Head of caudate nucleus (tissue), 42 donors: ENCODE measurements around the gene SIL1.
"Not testable (repeated sequence)": the region's sequence is repeated elsewhere in the genome, so short reads cannot be mapped to it uniquely, and the experiment has no call there.

Experiments used
- DNase-seq, 42 donors: peaks; one replicate each; pipeline versions ENCODE4 v3.0.0 to v3.0.0-alpha.2; 2020 to 2021; ENCODE audit warnings: mixed read lengths in 7 of 42
- intact Hi-C: fragments of 100-400 bp; cut with DNase I; formaldehyde crosslinking; loops from one replicate; pipeline ENCODE4 v1.15.0; 2022

The SIL1 gene

DNA sequence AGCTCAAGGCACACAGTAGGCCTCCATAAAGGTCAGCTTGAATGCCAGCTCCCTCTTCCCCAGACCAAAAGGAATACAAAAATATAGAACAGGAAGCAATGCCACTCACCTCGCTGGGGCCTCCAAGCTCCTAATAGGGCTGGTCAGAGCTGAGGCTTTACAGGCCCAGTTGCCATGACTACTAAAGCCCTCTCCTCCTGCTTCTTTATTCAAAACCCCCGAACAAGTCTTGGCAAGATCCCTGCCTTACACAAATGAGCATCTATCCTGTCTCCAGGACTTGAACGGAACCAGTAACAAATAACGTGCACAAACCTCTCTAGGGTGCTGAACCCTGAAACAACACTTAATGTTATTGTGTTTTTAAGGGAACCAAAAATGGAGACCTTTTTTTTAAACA, 136.3 kb downstream of the SIL1 start:
- intact Hi-C loops = no loop called here

DNA sequence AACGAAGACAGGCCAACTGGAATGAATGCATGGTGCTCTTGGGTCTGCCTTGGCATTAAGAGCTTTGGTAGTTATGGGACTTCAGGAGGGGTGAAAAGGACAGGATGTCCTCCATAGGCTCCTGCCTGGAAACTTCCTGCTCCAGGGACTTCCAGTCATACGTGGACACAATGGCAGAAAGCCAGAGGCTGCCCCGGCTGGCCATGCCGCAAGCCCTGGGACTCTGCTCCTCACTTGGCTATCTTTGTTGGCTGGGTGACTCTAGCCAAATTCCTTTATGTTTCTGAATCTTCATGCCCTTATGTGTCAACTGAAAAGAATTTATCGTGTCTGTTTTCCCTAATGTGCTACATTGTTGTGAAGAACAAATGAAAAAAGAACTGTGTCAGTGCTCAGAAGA, 136.9 kb downstream of the SIL1 start:
- intact Hi-C loops = no loop called here
- peak in 6 of 42 donors; percentile 10 to 55 (median 22) for DNase-seq

More for the DNA sequence above, 136.3 kb downstream of the SIL1 start:
- DNase-seq = peak in 11 of 42 donors; percentile 14 to 54 (median 18)

DNA sequence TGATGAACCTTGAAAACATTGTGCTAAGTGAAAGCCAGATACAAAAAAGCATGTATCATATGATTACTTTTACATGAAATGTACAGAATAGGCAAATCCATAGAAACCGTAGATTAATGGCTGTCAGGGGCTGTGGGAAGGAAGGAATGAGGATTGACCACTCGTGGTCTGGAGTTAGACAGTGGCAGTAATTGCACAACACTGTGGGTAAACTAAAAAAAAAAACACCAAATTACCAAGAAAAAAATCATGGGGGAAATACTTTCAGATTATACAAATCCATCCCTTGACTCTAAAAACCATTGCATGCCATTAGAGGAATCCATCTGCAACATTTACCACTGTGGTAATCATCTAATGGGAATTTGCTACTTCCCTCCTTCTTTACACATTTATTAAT, 140.0 kb downstream of the SIL1 start:
- intact Hi-C loops = no loop called here
- DNase-seq = no peak

DNA sequence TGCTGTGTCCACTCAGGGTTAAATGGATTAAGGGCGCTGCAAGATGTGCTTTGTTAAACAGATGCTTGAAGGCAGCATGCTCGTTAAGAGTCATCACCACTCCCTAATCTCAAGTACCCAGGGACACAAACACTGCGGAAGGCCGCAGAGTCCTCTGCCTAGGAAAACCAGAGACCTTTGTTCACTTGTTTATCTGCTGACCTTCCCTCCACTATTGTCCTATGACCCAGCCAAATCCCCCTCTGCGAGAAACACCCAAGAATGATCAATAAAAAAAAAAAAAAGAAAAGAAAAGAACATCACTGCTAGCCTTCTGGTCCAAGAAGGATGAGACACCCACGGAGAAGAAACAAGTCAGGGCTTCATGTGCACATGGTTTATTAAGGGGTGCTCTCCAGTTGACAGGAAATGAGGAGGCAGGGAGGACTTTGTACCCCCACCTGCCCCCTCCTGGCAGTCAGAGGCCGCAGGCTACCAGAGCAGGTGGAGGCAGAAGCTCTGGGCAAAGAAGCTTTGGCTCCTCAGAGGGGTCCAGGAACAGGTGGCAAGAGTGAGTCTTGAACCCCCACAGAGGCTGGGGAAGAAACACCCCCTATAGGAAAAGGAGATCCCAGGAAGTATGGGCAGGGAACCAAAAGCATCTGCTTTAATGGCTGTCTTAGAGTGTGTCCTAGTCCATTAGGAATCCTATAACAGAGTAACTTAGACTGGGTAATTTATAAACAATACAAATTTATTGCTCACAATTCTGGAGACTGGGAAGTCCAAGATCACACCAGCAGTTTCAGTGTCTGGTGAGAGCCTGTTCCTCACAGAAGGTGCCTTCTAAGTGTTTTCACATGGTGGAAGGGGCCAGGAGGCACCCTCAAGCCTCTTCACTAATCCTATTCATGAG, 140.9 kb downstream of the SIL1 start:
- DNase-seq, intact Hi-C loops: not testable (repeated sequence)

DNA sequence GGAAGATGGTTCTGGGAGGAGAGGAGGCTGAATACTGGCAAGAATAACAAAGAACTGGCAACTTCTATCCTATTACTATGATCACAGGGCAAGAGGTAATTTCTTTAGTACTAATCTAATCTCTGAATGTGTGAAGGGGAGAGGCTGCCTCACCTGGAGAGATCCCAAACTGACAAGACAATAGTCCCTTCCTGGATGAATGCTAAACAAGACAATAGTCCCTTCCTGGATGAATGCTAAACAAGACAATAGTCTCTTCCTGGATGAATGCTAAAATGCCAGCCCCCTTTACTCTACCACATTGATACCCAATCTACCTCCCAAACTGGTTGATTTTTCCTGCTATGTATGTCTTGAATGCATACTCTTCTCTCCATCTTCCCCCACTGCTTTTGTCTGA, 145.2 kb downstream of the SIL1 start:
- intact Hi-C loops = no loop called here
- no peak for DNase-seq

DNA sequence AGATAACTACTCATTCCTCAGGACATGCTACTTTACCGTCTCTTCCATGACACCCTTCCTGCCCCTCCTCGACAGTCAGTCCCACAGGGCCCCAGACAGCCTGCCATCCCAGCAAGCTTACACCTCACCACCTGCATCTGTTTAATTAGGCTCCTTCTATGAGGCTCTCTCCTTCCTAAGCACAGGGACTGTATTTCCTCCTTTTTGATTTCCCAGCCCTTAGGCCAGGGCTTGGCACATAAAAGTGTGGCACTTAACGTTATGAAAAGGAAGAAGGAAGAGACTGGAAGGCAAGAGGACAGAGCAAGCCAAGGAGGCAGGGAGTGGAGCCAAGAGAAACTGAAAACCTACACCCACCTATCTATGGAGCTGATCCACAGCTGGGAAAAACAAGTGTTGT, 146.8 kb downstream of the SIL1 start:
- DNase-seq = no peak
- intact Hi-C loops = no loop called here

DNA sequence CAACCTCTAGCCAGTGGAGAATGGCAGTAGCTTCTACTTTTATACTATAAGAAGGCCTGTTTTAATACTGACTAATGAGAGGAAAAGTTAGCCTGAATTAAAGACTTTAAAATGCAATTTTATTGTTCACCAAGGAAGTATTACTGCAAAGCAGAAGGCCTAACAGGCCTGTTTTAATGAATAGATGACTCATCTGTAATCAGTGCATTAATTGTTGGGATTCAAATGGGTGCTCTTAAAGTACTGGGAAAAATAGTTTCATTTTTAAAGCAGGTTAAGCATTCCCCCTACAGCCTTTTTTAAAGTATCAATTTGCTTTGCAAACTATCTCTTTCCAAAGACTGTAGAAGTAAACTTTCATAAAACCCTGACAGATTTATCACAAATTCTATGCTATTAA, 147.7 kb downstream of the SIL1 start:
- intact Hi-C loops = no loop called here
- no peak for DNase-seq

DNA sequence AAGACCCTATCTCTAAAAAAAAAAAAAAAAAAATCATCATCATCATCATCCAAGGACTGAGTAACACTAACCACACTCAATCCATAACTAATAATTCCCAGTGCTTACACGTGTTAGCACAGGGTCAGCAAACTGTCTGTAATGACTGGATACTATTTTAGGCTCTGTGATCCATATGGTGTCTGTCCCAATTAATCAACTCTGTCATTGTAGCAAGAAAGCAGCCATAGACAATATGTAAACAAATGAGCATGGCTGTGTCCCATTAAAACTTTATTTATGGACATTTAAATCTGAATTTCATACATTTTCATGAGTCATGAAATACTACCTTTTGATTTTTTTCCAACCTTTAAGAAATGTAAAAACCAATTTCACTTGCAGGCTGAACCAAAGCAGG, 148.4 kb downstream of the SIL1 start:
- intact Hi-C loops = no loop called here
- no peak for DNase-seq

DNA sequence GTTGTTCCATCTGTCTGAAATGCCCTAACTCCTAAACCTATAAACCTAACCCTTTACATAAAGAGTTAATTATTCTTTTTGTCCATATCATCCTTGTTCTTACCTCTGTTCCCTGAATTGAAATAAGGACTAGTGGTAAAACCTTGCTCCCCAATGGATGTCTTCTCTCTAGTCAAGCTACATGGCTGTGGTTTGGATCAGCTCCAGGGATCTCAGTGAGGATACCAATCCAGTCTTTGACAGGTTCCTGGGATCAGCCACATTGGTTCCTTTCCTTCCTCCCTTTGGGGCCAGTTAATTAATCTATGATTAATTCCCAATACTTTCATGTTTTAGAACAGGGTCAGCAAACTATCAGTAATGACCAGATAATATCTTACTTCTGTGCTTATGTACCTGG, 151.6 kb downstream of the SIL1 start:
- DNase-seq = no peak
- intact Hi-C loops = no loop called here

DNA sequence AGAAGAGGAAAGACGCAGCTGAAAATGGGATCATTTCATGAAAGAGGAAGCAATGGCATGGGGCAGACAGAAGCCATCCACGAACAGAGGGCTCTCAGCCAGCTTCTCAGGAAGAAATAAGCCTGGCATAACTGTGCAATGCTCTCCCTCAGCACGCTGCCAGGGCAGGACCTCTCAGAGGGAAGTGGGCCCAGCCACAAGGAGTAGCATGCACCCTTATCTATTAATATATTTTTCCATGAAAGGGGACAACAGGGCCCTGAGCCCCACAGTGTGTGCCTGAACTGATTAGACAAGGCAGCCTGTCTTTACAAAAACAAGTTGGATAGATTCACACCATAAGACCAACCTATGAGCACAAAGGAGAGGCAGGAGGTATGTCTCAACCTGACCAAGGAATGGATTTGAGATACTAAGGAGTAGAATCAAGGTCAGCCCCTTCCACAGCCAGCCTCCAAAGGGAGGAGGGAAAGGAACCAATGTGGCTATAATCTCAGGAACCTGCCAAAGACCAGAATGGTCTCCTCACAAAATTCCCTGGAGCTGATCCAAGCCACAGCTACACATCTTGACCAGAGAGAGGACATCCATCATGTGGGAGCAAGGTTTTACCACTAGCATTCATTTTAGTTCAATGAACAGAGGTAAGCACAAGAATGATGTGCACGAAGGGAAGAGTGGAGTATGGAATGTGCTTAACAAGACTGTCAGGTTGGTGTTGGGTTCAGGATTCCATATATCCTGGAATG, 154.8 kb downstream of the SIL1 start:
- peak in 1 of 42 donors; percentile 12 for DNase-seq
- intact Hi-C loops = no loop called here

DNA sequence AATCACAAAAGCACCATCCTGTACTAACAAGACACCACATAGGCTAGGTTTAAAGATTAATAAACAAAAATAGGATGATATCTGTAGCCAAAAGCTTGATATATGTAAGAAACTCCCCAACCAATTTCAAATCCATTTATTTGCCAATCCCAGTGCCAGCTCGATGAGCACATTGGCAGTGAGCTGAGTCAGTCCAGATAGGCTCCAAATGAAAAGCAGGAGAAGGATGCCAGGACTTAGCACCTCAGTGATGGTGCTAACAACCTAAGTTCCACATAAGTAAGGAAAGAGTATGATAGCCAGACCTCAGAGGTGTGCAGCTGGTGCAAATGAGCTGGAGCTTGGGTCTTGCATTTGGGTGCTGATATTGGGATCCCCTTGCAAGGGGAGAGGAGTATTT, 158.1 kb downstream of the SIL1 start:
- no peak for DNase-seq
- intact Hi-C loops = no loop called here

DNA sequence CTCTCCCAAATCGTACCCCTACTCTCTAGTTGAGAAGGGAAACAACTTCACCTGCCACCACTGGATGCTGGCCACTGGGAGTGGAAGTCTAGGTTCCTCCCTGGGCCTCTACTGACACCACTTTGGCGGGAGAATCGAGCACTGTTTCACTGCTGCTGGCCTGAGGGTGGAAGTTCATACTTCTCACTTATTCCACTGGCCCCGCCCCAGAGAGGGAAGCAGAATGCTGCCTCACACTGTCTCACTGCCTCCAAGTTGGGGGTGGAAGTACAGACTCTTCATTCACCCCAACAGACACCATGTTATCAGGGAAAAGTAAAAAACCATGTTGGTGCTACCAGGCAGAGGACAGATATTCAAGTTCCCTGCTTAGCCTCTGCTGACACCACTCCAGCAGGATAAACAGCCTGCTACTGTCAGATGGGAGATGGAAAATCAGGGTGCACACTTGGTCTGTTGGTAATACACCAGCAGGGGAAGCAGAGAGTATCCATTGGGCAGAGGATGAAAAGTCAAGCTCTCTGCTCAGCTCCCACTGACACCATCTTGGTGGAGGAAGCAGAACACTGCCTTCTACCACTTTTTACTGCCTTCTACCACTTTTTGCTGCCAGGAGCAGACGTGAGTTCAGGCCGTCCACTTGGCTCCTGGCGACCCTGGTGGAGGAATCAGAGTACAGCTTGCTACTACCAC, 159.4 kb downstream of the SIL1 start:
- DNase-seq = no peak
- intact Hi-C loops = no loop called here

DNA sequence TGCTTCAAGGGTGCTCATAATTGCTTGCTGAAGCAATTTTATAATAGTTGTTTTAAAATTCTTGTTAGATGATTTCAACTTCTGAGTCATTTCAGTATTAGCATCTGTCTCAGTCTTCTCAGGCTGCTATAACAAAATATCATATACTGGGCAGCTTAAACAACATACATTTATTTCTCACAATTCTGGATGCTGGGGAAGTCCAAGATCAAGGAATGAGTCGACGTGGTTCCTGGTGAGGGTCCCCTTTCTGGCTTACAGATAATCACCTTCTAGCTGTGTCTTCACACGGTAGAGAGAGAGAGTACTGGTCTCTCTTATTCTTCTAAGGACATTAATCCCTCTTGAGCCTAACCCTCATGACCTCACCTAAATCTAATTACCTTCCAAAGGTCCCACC, 160.4 kb downstream of the SIL1 start:
- intact Hi-C loops = no loop called here

DNA sequence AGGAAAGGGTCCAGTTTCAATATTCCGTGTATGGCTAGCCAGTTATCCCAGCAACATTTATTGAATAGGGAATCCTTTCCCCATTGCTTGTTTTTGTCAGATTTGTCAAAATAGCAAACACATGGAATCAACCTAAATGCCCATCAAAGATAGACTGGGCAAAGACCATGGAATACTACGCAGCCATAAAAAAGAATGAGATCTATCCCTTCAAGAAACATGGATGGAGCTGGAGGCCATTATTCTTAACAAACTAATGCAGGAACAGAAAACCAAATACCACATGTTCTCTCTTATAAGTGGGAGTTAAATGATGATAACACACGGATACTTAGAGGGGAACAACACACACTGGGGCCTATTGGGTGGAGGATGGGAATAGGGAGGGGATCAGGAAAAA, 161.8 kb downstream of the SIL1 start:
- intact Hi-C loops, DNase-seq: not testable (repeated sequence)

More for the DNA sequence above, 160.4 kb downstream of the SIL1 start:
- DNase-seq = no peak

DNA sequence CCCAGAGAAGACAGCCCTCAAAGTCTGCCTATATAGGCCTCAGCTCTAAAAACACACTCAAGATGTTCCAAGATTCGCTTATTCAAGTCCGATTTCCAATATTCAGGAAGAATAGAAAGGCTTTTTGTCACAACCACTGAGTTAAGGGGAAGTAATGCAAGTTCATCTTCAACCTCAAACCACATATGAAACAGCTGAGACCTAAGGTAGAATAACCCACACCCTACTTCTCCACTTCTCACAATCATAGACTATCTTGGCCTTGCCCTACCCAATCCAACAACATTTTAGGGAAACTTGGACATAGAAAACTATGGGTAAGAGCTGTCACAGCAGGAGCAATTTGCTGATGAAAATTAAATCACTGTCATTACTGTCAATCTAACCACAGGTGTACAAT, 171.0 kb downstream of the SIL1 start:
- intact Hi-C loops = no loop called here
- no peak for DNase-seq

DNA sequence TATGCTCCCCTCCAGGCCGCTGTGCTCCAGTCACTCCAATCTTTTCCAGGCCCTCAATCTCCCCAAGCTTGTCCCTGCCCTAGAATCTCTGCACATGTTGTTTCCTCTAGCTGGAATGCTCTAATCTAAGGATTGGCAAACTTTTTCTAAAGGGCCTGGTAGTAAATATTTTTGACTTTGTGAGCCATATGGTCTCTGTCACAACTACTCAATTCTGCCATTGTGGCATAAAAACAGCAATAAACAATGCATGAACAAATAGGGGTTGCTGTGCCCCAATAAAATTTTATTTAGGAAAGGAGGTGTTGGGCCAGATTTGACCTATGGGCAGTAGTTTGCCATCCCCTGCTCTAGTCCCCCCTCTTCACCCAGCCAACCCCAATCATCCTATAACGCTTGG, 172.5 kb downstream of the SIL1 start:
- intact Hi-C loops = no loop called here
- DNase-seq = no peak

DNA sequence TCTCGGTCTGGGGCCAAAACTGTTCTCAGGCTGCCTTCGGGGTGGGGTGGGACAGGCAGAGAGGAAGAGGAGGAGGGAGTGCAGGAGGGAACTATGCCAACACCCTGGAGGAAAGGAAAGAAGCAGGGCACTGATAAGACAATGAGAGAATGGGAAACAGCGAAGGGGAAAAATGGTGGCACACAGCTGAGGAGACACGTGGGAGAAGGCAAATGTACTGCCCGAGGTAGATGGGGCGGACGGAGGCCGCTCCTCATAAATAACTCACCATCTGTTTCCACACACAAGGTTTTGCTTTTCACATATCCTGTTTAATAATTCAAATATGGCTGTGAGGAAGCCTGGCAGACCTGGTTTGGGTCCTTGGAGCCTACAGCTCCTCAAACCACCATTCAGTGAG, 174.9 kb downstream of the SIL1 start:
- no peak for DNase-seq
- intact Hi-C loops = no loop called here

DNA sequence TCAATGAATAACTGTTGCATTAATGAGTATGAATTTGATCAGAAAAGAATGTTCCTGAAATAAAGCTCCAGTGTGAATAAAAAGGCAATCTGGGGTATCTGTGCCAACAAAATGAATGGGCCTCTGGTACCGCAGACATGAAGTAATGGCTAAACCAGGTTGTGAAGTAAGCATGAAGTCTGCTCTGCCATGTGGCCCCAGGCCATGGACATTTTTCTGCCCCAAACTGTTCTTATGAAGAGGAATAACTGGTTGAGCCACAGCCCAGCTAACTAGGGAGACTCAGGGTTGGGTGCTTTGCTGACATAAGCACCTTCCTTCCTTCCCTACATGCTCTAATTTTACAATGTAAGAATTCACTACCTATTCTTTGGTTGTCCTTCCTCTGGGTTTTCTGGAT, 175.6 kb downstream of the SIL1 start:
- DNase-seq = no peak
- intact Hi-C loops = no loop called here

DNA sequence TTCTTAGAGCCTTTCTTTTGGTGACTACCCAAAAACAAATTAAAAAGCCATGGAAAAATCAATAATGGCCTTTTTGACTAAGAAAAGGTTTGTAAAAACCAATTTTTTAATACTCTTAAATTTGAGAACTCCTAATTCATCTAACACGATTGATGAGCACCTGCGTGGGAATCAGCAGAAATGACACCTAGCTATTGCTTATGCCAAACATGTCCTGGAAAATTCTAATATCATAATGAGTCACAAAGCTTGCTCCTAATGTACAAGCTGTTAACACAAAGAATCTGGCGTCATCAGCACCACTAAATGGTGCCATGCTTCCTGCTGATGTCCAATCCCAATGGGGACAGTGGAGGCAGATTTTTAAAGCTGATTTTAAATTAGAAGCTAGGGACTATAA, 176.8 kb downstream of the SIL1 start:
- intact Hi-C loops = no loop called here
- DNase-seq = peak in 23 of 42 donors; percentile 13 to 76 (median 32)

DNA sequence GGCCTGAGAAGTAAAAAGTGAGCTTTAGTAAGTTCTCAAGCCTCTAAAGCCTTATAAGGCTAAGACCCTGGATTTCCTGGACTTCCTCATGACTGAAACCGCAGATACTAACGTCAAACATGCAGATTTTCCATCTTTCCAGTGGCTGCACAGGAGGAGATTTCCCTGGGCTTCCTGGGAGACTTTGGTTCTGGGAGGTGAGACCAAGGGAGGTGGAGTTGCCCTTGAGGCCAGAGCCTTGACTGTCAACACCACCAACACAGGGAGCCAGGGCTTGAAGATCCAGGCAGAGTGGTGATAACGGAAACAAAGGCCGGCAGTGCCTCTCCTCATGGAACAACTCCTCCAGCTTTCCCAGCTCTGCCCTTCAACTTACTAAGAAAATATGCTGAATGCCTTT, 178.3 kb downstream of the SIL1 start:
- intact Hi-C loops = no loop called here

More for the DNA sequence above, 178.3 kb downstream of the SIL1 start:
- DNase-seq = no peak
